T-helper 22 cell (primary cell): ENCODE results near the gene MACROD2.

Experiments
- DNase-seq: peaks from one replicate; pipeline ENCODE4 v3.0.0-alpha.2; 2020; ENCODE audit warnings: low read depth

Gene MACROD2

DNA sequence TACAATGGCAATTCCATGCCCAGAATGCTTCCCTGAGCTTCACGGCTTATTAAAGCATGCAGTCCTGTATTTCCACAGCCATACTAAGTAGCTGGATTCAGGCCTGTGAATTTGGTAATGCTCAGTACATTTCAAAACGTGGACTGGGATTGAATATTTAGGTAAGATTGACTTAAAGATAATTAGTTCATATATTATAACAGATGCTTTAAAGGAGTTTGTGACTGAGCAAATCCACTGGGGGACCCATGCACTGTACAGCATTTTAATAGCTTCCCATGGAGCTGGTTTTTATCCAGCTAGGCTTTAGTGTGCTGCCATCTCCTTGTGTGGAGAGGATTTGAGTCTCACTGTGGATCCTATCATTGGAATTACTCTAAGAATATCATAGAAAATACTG lies 763.0 kb downstream of the MACROD2 start:
- DNase-seq: no peak

- no peak for DNase-seq
These were observed 764.7 kb downstream of the MACROD2 start for GRCh38 chr20:14759979-14760378.

DNA sequence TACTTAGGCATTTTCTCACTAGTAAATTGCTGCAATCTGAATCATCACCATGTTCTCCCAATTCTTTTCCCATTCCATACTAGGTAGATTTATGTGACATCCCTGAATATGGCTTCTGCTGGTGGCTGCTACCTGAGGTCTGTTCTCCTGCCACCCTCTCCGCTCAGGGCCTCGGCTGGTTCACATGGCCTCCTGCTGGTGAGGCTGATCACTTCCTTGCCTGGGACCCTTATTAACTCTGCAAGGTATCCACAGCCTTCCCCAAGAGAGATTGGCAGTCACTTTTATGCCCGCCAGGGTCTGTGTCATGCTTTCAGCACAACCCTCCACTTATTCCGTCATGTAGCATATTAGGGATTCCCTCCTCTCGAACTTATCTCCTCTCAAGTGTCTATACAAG lies 766.6 kb downstream of the MACROD2 start:
- DNase-seq: no peak

DNA sequence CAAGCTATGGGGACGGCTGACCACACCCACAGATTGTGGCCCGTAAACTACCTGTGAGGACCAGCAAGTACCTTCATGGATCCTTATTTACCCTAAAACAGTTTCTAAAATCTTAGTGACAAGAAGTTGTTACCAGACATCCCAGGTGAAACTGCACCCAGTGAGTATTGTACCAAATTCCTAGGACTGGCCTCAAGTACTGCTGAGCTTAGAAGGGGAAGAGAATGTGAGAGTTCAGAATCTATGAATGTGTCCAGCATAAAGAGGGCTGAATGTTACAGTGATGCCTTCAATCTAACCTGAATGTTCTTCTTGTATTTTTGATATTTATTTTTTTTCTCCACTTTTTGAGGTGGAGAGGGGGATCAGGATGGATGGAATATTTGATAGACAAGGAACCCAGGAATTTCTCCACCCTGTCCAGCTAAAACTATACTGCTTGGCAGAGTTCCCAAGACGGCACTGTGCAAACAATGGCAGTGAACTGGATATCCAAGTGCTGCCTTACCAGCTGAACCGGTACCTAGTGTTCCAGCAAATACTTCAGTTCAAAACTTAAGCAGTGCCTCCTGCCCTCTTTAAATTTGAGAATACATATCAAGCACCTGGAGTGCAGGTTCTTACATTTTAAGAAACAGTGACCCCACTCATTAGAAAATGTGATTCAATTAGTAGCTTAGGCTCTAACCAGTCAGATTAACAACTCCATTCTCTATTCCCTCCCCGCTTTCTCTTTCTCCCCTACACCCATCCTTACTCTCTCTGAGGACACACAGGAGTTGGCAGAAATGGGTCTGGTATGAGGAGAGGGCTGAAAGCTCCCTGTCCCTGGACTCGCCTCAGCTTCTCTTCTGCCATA lies 769.4 kb downstream of the MACROD2 start:
- no peak for DNase-seq

DNA sequence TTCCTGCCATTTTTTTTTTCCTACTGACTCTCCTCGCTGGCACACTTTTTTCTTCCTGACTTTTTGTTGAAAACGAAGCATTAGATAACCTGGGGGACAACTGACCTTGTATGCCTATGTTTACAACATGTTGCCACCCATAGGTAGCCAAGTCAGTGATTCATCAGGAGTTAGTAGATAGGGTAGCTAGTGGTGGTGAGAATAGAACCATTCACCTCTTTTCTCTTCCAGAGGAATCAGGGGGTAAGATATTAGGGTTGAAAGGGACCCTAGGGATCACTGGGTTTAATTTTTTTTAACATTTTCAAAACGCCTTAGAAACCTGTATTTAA lies 770.0 kb downstream of the MACROD2 start:
- DNase-seq: no peak

DNA sequence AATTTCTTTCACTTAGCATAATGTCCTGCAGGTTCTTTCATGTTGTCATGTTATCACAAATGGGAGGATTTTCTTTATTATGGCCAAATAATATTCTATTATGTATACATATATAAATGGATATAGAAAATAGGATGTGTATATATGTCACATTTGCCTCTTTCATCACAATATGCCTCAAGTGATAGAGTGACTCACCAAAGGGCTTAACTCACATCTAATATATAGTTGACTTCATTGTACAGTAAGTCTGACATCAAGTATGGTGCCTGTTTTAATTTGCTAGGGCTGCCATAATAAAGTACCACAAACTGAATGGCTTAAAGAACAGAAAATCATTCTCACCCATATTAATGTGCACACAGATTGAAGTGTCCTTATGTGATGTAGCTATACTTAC lies 778.2 kb downstream of the MACROD2 start:
- DNase-seq: no peak

DNA sequence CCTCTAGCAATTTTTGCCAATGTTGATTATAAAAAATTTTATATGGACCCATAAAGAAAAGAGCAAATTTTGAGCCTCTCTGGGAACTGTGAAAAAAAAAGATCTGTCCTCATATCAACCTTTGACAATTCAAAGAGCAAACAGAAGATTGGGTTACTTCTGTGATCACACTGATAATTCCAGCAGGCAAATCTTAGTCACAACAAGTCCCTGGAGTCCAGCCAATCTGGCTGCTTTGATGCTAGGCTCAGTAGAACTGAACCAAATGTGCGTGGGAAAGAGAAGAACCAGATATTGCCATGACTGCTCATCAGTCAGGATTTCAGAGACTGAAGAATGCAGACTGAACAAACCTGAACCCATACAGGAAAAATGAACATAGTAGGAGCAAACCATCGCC lies 780.5 kb downstream of the MACROD2 start:
- DNase-seq: no peak

- DNase-seq: no peak
These were observed 782.3 kb downstream of the MACROD2 start for GRCh38 chr20:14777591-14777990.

- DNase-seq: no peak
These were observed 782.8 kb downstream of the MACROD2 start for GRCh38 chr20:14778096-14778495.

DNA sequence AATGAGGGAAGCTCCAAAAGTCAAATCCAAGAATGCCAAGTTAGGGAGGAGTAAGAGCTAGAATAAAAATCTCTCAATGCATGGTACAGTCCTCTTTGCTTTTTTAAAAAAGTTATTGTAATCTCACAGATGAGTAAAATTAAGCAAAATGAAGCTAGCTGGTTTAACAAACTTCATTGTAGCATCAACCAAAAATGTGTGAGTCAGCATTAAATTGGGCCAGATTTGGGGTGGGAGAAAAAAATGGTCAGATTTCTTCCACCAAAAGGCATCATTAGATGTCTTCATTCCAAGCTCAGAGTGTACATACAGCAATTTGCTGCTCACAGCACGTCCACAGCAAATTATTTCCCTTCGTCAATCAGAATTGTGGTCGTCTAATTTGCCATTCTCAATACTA lies 783.6 kb downstream of the MACROD2 start:
- no peak for DNase-seq

DNA sequence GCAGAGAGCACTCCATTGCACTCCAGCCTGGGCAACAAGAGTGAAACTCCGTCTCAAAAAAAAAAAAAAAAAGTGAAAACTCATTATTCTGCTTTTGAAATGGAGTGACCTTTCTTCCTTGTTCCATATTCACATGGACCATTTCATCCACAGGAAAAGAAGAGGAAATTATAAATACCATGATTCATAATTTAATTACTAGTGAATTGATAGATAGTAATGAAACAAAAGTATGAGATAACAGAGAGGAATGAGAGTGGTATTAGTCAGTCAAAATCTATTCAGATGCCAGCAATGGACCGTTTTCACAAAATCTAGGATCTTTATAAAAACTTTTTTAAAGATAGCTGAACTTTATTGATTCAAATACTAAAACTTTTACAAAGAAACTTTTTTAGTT lies 785.2 kb downstream of the MACROD2 start:
- no peak for DNase-seq

GRCh38 chr20:14782731-14783130 lies 787.4 kb downstream of the MACROD2 start:
- no peak for DNase-seq

- no peak for DNase-seq
These were observed 788.5 kb downstream of the MACROD2 start for GRCh38 chr20:14783766-14784165.

- no peak for DNase-seq
These were observed 789.9 kb downstream of the MACROD2 start for GRCh38 chr20:14785065-14785743.

DNA sequence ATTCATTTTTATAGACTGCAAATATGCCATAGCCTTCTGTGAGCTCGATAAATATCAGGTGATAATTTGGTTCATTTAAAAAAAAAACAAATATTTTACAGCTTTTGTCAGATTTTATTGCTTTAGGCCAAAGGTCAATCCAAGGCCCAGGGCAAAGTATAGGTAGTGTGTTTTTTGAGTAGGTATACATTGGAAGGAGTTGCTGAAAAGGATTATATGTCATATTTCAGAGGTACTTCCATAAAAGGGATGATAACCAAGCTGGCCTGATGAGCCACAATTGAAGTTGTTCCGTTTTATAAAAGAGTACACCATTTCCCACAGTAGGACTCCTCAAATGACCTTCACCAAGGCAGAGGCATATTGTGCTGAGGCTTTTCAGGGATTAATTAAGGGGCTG lies 794.9 kb downstream of the MACROD2 start:
- DNase-seq: no peak

GRCh38 chr20:14790771-14791620 lies 795.7 kb downstream of the MACROD2 start:
- no peak for DNase-seq

- no peak for DNase-seq
These were observed 797.6 kb downstream of the MACROD2 start for GRCh38 chr20:14792915-14793314.

DNA sequence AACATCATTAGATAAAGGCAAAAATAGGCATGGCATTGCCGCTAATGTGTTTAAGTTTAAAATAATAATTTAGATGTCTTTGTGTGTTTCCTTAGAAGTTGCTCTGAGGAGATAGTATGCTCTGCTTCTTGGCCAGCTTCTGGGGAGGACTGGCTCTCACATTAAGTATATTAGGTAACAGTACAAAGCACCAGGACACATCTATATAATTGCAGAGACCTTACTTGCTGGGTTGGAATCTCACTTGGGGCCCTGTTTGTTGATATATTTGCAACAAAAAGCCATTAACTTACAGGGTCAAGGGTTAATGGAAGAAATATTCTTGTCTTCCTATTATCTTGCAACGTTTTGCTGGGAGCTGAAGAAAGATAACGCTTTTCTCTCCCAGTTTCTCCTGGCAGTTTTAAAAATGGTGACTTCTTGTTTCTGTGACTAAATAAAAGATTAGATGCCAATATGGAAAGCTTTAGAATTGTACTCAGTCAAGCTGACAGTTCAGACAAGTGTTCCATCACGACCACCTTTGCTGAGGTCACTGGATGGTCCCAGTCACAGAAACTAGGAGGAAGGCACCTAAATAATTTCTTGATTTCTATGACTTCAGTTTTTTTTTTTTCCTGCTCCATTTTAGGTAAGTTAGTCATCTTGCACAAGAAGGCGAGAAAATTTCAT lies 804.4 kb downstream of the MACROD2 start:
- DNase-seq: no peak

GRCh38 chr20:14800707-14801425 lies 805.5 kb downstream of the MACROD2 start:
- DNase-seq: no peak

GRCh38 chr20:14801591-14802325 lies 806.4 kb downstream of the MACROD2 start:
- DNase-seq: no peak

DNA sequence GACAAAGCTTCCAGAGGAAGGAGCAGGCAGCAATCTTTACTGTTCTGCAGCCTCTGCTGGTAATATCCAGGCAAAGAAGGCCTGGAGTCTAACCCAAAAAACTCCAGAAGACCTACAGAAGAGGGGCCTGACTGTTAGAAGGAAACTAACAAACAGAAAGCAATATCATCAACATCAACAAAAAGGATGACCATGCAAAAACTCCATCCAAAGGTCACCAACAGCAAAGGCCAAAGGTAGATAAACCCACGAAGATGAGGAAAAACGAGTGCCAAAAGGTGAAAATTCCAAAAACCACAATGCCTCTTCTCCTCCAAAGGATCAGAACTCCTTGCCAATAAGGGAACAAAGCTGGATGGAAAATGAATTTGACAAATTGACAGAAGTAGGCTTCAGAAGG lies 811.9 kb downstream of the MACROD2 start:
- no peak for DNase-seq
